ENCODE data around the gene GRXCR1.

GRXCR1 gene

GRCh38 chr4:43014256-43014655, 121.7 kb downstream of the GRXCR1 start:
- H2AFZ ChIP-seq (ENCODE audit: low read length) = no peak overlapping the region
- no peak overlapping the region for H3K27ac ChIP-seq (ENCODE audit: low read depth, low read length, poor library complexity, severe bottlenecking)
- TF ChIP-seq EZH2 (IDR thresholded peaks at IDR 0.05; ENCODE audit: borderline replicate concordance, low read length) = no peak
- TF ChIP-seq, protein P1, sequence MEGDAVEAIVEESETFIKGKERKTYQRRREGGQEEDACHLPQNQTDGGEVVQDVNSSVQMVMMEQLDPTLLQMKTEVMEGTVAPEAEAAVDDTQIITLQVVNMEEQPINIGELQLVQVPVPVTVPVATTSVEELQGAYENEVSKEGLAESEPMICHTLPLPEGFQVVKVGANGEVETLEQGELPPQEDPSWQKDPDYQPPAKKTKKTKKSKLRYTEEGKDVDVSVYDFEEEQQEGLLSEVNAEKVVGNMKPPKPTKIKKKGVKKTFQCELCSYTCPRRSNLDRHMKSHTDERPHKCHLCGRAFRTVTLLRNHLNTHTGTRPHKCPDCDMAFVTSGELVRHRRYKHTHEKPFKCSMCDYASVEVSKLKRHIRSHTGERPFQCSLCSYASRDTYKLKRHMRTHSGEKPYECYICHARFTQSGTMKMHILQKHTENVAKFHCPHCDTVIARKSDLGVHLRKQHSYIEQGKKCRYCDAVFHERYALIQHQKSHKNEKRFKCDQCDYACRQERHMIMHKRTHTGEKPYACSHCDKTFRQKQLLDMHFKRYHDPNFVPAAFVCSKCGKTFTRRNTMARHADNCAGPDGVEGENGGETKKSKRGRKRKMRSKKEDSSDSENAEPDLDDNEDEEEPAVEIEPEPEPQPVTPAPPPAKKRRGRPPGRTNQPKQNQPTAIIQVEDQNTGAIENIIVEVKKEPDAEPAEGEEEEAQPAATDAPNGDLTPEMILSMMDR (IDR thresholded peaks at IDR 0.05; ENCODE audit: low read length) = no peak
- H3F3A ChIP-seq (ENCODE audit: insufficient read depth, low read length) = no peaks in the 10 kb centered on the region
- H3K27me3 ChIP-seq (ENCODE audit: insufficient read depth, low read length) = no peaks in the 10 kb centered on the region
- H3K9me3 ChIP-seq (ENCODE audit: low read length) = no peaks in the 10 kb centered on the region
- no peaks in the 10 kb centered on the region for H3K79me2 ChIP-seq (ENCODE audit: insufficient read depth, low read length)
- H3K9me2 ChIP-seq (ENCODE audit: low read depth, low read length) = no peaks in the 10 kb centered on the region
- H3K4me3 ChIP-seq (ENCODE audit: low read depth, low read length, poor library complexity, severe bottlenecking) = no peak overlapping the region
- H3K9ac ChIP-seq (ENCODE audit: low read length) = no peak overlapping the region
- H3K36me3 ChIP-seq (ENCODE audit: insufficient read depth, low read length) = no peaks in the 10 kb centered on the region
- no peak overlapping the region for H3K4me2 ChIP-seq (ENCODE audit: low read length)
- H3K4me1 ChIP-seq (ENCODE audit: insufficient read depth, low read length, severe bottlenecking) = no peaks in the 10 kb centered on the region
- no peaks in the 10 kb centered on the region for H4K20me1 ChIP-seq (ENCODE audit: insufficient read depth, low read length)

DNA sequence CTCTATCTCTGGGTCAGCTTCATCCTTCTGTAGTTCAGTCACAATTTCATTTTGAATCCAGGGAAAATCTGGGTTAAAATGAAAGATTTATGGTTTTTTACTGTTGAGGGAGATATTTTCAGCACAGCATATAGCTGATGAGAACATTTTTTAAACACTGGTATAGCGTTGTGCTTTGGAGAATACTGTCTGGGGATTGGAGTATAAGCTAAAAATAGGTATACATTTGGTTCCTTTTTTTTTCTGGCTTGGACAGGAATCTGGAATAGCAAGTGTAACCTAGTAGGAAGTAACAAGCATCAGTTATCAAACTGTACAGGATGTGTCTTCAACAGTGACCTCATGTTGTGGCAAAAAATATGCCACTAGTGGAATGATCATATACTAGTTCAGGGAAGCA, 149.1 kb downstream of the GRXCR1 start:
- Histone ChIP-seq H3K36me3 (ENCODE audit: insufficient read depth, low read length) (no peaks in the 10 kb centered on the region), H3K27me3 (ENCODE audit: insufficient read depth, low read length) (no peaks in the 10 kb centered on the region), H3K79me2 (ENCODE audit: insufficient read depth, low read length) (no peaks in the 10 kb centered on the region), H3K4me1 (ENCODE audit: insufficient read depth, low read length, severe bottlenecking) (no peaks in the 10 kb centered on the region), H2AFZ (ENCODE audit: low read length) (no peak overlapping the region), H3K27ac (ENCODE audit: low read depth, low read length, poor library complexity, severe bottlenecking) (no peak overlapping the region), H3F3A (ENCODE audit: insufficient read depth, low read length) (no peaks in the 10 kb centered on the region), H3K9me2 (ENCODE audit: low read depth, low read length) (no peaks in the 10 kb centered on the region), H3K4me2 (ENCODE audit: low read length) (no peak overlapping the region), H3K9ac (ENCODE audit: low read length) (no peak overlapping the region), H4K20me1 (ENCODE audit: insufficient read depth, low read length) (no peaks in the 10 kb centered on the region), H3K9me3 (ENCODE audit: low read length) (no peaks in the 10 kb centered on the region), H3K4me3 (ENCODE audit: low read depth, low read length, poor library complexity, severe bottlenecking) (no peak overlapping the region)
- TF ChIP-seq EZH2 (IDR thresholded peaks at IDR 0.05; ENCODE audit: borderline replicate concordance, low read length) = no peak
- TF ChIP-seq, protein P1 (IDR thresholded peaks at IDR 0.05; ENCODE audit: low read length) = no peak

DNA sequence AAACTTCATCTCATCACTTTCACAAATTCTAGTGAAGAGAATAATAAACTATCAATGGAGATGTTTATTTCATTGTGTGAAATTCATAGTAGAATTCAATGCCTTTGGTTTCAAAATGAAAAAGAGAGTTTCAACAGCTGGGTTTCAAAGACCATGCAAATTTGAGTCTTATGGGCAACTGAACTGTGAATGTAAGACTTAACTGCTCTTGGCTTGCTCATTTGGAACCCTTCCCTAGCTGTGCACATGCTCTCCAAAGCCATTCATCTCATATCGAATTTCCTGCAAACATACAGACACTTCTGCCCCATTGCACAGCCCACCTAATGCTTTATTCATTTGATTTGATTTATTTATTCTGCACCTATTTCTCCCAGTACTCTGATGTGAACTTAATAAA, 154.5 kb downstream of the GRXCR1 start:
- H3K27me3 ChIP-seq (ENCODE audit: insufficient read depth, low read length) = no peaks in the 10 kb centered on the region
- no peaks in the 10 kb centered on the region for H3K79me2 ChIP-seq (ENCODE audit: insufficient read depth, low read length)
- TF ChIP-seq EZH2 (IDR thresholded peaks at IDR 0.05; ENCODE audit: borderline replicate concordance, low read length) = no peak
- TF ChIP-seq, protein P1 (IDR thresholded peaks at IDR 0.05; ENCODE audit: low read length) = no peak
- H3K36me3 ChIP-seq (ENCODE audit: insufficient read depth, low read length) = no peaks in the 10 kb centered on the region
- H2AFZ ChIP-seq (ENCODE audit: low read length) = no peak overlapping the region
- H3F3A ChIP-seq (ENCODE audit: insufficient read depth, low read length) = no peaks in the 10 kb centered on the region
- H3K9me3 ChIP-seq (ENCODE audit: low read length) = no peaks in the 10 kb centered on the region
- no peak overlapping the region for H3K9ac ChIP-seq (ENCODE audit: low read length)
- H4K20me1 ChIP-seq (ENCODE audit: insufficient read depth, low read length) = no peaks in the 10 kb centered on the region
- no peak overlapping the region for H3K4me2 ChIP-seq (ENCODE audit: low read length)
- H3K4me1 ChIP-seq (ENCODE audit: insufficient read depth, low read length, severe bottlenecking) = no peaks in the 10 kb centered on the region
- no peak overlapping the region for H3K27ac ChIP-seq (ENCODE audit: low read depth, low read length, poor library complexity, severe bottlenecking)
- no peaks in the 10 kb centered on the region for H3K9me2 ChIP-seq (ENCODE audit: low read depth, low read length)
- H3K4me3 ChIP-seq (ENCODE audit: low read depth, low read length, poor library complexity, severe bottlenecking) = no peak overlapping the region

Data from OCI-LY1 (cell line).